Measurements from ENCODE around the gene TBX1.
A peak's percentile ranks its signal among the peaks of the same experiment; 100 is the strongest.

TBX1 gene

DNA sequence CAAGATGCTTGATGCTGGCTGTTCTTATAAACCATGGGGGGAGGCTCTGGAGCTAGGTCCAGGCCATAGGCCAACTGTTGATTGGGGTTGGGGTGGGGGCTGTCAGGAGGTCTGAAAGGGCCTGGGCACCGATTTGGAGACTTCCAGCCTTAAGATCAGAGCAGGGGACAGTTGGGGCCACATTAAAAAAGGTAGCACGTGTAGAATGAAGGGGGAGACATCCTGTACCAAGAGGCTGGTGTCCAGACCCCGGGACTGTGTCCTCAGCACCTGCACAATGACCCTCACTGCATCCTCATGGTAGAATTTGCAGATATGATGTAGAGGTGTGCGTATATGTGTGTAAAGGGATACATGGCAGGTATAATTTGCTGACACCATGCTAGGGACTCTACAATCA lies 12.4 kb upstream of the TBX1 start:
- Histone ChIP-seq H3K9ac (ENCODE audit: low read depth, low read length) (no peak overlapping the region), H3K27ac (ENCODE audit: low read depth, low read length) (no peak overlapping the region), H3K27me3 (ENCODE audit: insufficient read depth, low read length) (peaks cover 19% of the 10 kb centered on the region), H3K4me1 (ENCODE audit: insufficient read depth, low read length) (peaks cover 6% of the 10 kb centered on the region; the same call in 1 of the 2 replicates), H3K9me3 (ENCODE audit: insufficient read depth, low read depth, low read length) (no peaks in the 10 kb centered on the region), H3K36me3 (ENCODE audit: insufficient read depth, low read length) (no peaks in the 10 kb centered on the region), H3K4me3 (ENCODE audit: low read length) (no peak overlapping the region)
- 83% methylated on average over 3 of the region's 4 CpGs for WGBS

DNA sequence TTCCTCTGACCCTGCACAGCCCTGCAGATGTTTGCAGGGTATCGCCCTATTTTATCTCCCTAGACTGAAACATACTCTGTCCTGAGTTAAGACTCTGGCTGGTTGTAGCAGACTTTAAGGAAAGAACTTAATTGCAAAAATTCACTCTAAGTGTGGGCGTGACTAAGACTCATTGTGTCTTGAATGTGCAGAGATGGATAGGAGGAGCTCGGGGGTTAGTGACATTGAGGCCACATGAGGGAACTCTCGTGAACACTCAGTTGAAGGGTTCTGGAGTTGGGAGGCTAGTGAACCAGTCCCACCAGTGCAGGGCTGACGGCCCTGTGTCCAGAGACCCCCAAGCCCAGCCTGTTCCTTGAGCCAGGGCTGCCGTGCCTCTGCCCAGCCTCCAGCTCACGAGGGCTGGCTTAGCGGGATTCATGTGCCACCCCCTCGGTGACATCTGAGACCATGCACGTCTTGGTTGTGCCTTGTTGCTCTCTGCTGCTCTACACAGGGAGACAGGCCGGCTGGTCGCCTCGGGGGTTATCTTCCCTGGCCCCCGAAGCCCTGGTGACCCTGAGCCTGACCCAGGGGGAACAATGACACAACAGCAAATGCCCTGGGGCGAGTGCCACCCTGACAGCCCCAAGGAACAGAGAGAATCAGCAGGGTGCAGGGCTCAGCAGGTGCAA lies 11.4 kb upstream of the TBX1 start:
- Histone ChIP-seq H3K9me3 (ENCODE audit: insufficient read depth, low read depth, low read length) (no peaks in the 10 kb centered on the region), H3K9ac (ENCODE audit: low read depth, low read length) (no peak overlapping the region), H3K27me3 (ENCODE audit: insufficient read depth, low read length) (peaks cover 29% of the 10 kb centered on the region), H3K4me1 (ENCODE audit: insufficient read depth, low read length) (peaks cover 6% of the 10 kb centered on the region; the same call in 1 of the 2 replicates), H3K27ac (ENCODE audit: low read depth, low read length) (no peak overlapping the region), H3K4me3 (ENCODE audit: low read length) (no peak overlapping the region), H3K36me3 (ENCODE audit: insufficient read depth, low read length) (no peaks in the 10 kb centered on the region)
- 82% methylated on average over 15 of the region's 15 CpGs for WGBS

DNA sequence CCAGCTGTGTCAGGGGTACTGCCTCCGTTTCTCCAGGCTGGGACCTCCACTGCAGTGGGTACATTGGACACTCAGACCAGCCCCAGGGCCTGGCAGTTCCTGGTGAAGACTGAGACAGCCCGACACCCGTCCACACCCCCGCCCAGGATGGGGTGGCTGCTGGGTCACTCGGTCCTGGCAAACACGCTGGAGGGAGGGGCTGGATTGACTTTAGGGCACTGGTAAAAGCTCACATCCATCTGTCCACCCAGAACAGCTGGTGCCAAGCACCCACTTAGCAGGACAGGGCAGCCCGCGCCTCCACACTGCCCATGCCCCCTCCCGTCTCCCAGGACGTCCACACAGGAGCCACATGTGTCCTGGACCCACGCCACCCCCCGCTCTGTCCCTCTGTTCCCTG lies 10.7 kb upstream of the TBX1 start:
- H3K4me1 ChIP-seq (ENCODE audit: insufficient read depth, low read length): peaks cover 6% of the 10 kb centered on the region; the same call in 1 of the 2 replicates
- no peaks in the 10 kb centered on the region for H3K9me3 ChIP-seq (ENCODE audit: insufficient read depth, low read depth, low read length)
- H3K27ac ChIP-seq (ENCODE audit: low read depth, low read length): no peak overlapping the region
- H3K4me3 ChIP-seq (ENCODE audit: low read length): no peak overlapping the region
- peaks cover 37% of the 10 kb centered on the region for H3K27me3 ChIP-seq (ENCODE audit: insufficient read depth, low read length)
- 92% methylated on average over 12 of the region's 12 CpGs for WGBS
- H3K36me3 ChIP-seq (ENCODE audit: insufficient read depth, low read length): no peaks in the 10 kb centered on the region
- no peak overlapping the region for H3K9ac ChIP-seq (ENCODE audit: low read depth, low read length)

DNA sequence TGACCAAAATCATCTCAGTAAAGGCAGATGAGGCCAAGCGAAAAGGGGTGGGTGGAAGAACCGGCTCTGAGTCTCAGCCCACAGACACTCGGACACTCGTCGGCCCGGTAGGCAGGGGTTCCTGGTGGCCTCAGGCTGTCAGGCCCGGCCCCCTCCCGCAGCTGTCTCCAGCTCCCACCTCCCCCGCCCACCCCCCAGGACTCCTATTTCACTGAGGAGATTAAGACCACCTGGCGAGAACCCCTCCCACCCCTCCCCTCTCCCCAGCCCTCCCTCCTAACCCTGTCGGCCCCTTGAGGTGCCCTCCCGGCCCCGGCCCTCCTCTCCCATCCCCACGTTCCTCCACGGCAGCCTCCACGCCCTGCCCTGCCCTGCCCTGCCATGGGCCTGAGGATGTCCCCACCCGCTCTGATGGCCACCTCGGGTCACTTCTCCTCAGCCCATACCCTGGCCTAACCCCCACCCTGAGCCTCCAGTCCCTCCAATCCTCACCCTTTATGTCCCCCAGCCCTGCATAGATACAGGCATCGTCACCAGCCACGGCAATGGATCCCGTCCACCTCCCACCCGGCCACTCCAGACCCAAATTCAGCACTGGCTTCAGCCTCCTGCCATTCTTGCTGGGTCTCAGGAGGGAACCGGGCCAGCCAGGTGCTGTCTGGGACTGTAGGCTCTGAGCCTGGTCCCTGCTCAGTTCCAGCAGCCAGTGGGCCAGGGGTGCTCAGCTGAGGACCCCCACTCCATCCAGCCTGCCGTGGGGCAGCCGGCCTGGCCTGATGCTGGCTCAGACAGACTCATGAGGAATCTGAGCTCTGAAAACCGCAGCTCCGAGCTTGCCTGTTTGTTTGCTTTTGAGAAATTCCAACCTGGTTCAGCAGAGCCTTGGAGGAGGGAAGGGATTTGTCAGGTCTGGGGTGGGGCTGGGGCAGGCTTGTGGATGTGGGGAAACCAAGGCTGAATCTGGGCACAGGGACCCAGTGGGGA lies 9.8 kb upstream of the TBX1 start:
- Histone ChIP-seq H3K27ac (ENCODE audit: low read depth, low read length) (no peak overlapping the region), H3K27me3 (ENCODE audit: insufficient read depth, low read length) (peaks cover 46% of the 10 kb centered on the region), H3K4me3 (ENCODE audit: low read length) (no peak overlapping the region), H3K9ac (ENCODE audit: low read depth, low read length) (no peak overlapping the region), H3K9me3 (ENCODE audit: insufficient read depth, low read depth, low read length) (no peaks in the 10 kb centered on the region), H3K36me3 (ENCODE audit: insufficient read depth, low read length) (no peaks in the 10 kb centered on the region), H3K4me1 (ENCODE audit: insufficient read depth, low read length) (peaks cover 2% of the 10 kb centered on the region; the same call in 1 of the 2 replicates)
- 62% methylated on average over 25 of the region's 27 CpGs for WGBS

DNA sequence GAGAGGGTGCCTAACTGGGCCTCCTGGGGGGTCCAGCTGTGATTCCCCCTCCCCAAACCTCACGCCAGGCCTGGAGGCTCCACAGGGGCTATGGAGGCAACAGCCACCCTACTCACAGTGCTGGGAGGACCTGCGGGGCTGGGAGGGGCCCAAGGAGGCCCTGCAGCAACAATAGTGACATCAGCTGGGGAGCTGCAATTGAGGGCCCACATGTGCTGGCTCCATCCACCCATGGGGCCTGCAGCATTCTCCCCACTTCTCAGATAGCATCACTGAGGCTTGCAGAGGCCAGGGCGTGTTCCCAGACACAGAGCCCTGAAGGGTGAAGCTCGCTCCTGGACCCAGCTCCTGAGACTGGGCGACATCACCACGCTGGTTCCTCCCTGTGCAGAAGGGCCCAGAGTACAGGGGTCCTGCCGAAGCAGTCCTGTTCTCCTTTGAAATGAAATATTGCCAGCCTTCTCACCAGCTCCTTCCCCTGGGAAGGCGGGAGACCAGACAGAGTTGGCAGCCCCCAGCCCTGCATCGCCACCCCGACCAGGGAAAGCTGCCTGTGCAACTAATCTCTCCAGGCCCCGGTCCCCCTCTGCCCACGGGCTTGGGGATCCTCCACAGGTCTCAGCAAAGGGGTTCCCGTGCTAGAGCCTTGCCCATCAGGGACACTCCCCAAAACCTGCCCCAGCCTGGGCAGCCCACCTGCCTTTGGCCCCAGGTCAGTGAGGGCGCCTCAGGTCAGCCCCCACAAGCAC lies 8.9 kb upstream of the TBX1 start:
- H3K27ac ChIP-seq (ENCODE audit: low read depth, low read length): no peak overlapping the region
- H3K36me3 ChIP-seq (ENCODE audit: insufficient read depth, low read length): no peaks in the 10 kb centered on the region
- no peak overlapping the region for H3K4me3 ChIP-seq (ENCODE audit: low read length)
- H3K9ac ChIP-seq (ENCODE audit: low read depth, low read length): no peak overlapping the region
- 88% methylated on average over 14 of the region's 14 CpGs for WGBS
- peaks cover 2% of the 10 kb centered on the region; the same call in 1 of the 2 replicates for H3K4me1 ChIP-seq (ENCODE audit: insufficient read depth, low read length)
- peaks cover 55% of the 10 kb centered on the region for H3K27me3 ChIP-seq (ENCODE audit: insufficient read depth, low read length)
- H3K9me3 ChIP-seq (ENCODE audit: insufficient read depth, low read depth, low read length): no peaks in the 10 kb centered on the region

DNA sequence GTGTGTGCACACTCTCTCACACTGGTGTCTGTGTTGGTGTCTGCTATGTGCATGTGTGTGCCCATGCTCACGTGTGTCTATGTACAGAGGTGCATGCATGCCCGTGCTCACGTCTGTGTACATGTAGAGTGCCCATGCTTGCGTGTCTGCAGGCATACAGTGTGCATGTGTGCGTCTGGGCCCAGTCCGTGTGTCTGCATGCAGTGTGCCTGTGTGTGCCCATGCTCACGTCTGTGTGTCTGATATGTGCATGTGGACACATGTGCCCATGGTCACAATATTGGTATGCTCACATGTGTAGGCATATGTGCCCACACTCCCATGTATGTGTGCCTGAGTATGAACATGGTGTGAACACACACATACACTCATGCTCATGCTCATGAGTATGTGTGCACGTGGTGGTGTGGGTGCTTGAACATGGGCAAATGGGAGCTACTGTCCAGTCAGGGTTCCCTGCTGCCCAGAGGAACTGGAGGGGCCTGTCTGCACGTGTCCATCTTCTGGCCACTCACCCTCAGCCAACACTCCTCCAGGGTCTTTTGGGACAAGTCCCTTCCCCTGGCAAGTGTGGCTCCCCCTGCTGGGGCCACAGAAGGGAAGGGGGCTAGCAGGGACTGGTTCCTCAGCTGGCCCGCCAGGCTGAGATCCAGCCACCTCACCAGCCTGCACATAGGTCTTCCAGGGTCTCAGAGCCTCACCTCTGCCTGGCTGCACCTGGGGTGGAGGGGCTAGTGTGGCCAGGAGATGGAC lies 7.3 kb upstream of the TBX1 start:
- H3K9ac ChIP-seq (ENCODE audit: low read depth, low read length): no peak overlapping the region
- no peak overlapping the region for H3K4me3 ChIP-seq (ENCODE audit: low read length)
- peaks cover 2% of the 10 kb centered on the region; the same call in 1 of the 2 replicates for H3K4me1 ChIP-seq (ENCODE audit: insufficient read depth, low read length)
- WGBS: 86% methylated on average over 10 of the region's 10 CpGs
- no peaks in the 10 kb centered on the region for H3K9me3 ChIP-seq (ENCODE audit: insufficient read depth, low read depth, low read length)
- H3K27ac ChIP-seq (ENCODE audit: low read depth, low read length): no peak overlapping the region
- peaks cover 70% of the 10 kb centered on the region for H3K27me3 ChIP-seq (ENCODE audit: insufficient read depth, low read length)
- H3K36me3 ChIP-seq (ENCODE audit: insufficient read depth, low read length): no peaks in the 10 kb centered on the region

DNA sequence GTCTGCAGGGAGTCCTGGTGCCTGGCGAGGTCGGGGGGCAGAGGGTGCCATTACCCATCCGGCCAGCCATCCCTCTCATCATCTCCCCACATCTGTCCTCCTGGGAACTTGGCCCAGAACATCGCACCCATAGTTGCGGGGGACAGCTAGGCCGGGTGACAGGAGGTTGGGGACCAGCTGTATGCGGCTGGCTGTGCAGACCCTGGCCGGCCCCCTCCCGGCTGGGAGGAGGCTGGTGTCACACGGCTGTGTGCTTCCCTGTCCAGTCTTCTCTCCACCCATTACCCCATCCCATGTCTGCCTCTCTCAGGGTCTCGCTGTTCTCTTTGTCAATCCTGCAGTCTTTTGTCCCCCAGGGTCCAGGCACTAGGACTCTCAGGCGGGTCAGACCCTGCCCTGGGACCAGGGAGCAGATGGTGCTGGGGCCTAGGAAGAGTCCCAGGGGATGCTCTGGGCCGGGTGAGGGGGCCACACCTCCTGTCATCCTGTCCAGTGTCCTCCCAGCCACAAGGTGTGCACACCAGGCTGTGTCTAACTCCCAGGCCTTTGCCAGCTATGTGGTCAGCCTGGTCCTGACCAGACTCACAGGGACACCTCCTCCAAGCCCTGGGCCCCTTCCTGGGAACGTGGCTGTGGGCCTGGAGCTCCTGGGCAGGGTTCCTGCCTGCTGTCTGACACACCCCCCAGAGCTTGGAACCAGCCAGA lies 6.4 kb upstream of the TBX1 start:
- Histone ChIP-seq H3K4me3 (ENCODE audit: low read length) (no peak overlapping the region), H3K27me3 (ENCODE audit: insufficient read depth, low read length) (peaks cover 79% of the 10 kb centered on the region), H3K36me3 (ENCODE audit: insufficient read depth, low read length) (no peaks in the 10 kb centered on the region), H3K9me3 (ENCODE audit: insufficient read depth, low read depth, low read length) (no peaks in the 10 kb centered on the region), H3K27ac (ENCODE audit: low read depth, low read length) (no peak overlapping the region), H3K9ac (ENCODE audit: low read depth, low read length) (no peak overlapping the region), H3K4me1 (ENCODE audit: insufficient read depth, low read length) (peaks cover 2% of the 10 kb centered on the region; the same call in 1 of the 2 replicates)
- 85% methylated on average over 14 of the region's 14 CpGs for WGBS

DNA sequence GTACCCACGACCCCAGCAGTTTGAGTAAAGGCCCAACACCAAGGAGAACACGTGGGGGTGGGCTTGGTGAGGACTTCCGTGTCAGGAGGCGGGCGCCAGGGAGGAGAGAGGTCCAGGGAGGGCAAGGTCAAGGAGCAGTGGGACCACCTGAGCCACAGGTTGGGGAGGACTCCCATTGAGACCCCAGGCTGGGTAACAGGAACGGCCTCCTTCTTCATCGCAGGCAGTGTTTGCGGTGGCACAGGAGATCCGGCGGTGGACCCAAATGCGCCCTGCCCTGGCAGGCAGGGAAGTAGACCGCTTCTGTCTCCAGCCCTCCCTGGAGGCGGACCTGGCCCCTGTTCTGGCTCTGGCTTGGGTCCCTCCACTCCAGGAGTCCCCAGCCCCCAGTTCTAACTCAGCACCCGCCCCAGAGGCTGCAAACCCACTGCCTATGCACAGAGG lies 5.9 kb upstream of the TBX1 start:
- Histone ChIP-seq H3K27ac (ENCODE audit: low read depth, low read length) (no peak overlapping the region), H3K4me3 (ENCODE audit: low read length) (peak overlapping the region; percentile 17; the same call in 1 of the 2 replicates), H3K36me3 (ENCODE audit: insufficient read depth, low read length) (no peaks in the 10 kb centered on the region), H3K4me1 (ENCODE audit: insufficient read depth, low read length) (peaks cover 2% of the 10 kb centered on the region; the same call in 1 of the 2 replicates), H3K9ac (ENCODE audit: low read depth, low read length) (no peak overlapping the region), H3K27me3 (ENCODE audit: insufficient read depth, low read length) (peaks cover 85% of the 10 kb centered on the region), H3K9me3 (ENCODE audit: insufficient read depth, low read depth, low read length) (no peaks in the 10 kb centered on the region)
- 39% methylated on average over 14 of the region's 14 CpGs for WGBS

DNA sequence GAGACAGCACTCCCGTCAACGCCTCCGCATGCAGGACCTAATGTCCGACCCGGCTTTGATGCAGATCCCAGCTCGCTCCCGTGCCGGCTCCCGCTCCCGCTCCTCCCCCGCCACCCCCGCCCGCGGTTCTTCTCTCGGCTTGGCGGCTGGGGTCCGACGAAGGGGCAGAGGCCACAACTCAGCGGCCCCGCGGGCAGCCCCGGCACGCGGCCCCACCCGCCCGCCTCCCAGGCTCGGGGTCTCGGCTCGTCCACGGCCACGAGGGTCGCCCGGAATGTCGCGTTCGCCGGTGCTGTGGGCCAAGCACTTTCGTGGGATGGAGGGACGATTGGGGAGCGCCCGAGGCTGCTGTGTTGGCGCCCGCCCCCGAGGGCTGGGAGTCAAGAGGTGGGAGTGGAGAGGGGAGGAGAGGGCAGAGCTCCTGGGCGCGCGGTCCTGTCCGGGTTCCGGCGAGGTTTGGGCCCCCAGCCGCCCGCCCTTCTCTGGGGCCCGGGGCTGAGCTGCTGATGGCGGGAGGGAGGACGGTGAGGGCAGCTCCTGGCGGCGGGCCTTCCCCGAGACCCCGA lies 5.3 kb upstream of the TBX1 start:
- Histone ChIP-seq H3K36me3 (ENCODE audit: insufficient read depth, low read length) (no peaks in the 10 kb centered on the region), H3K4me1 (ENCODE audit: insufficient read depth, low read length) (peaks cover 4% of the 10 kb centered on the region; the same call in 1 of the 2 replicates), H3K9ac (ENCODE audit: low read depth, low read length) (no peak overlapping the region), H3K27ac (ENCODE audit: low read depth, low read length) (no peak overlapping the region), H3K4me3 (ENCODE audit: low read length) (peak overlapping the region; percentile 32; the same call in 1 of the 2 replicates), H3K9me3 (ENCODE audit: insufficient read depth, low read depth, low read length) (no peaks in the 10 kb centered on the region), H3K27me3 (ENCODE audit: insufficient read depth, low read length) (peaks cover 90% of the 10 kb centered on the region)
- WGBS: 2% methylated on average over 59 of the region's 59 CpGs

All from HUES64 (cell line).